HG02938 (cell line): ENCODE measurements around the gene WDR1.

Source experiments
- ATAC-seq: cut with Tn5 transposase; IDR thresholded peaks from one replicate; pipeline ENCODE4 v1.9.1; 2021; ENCODE audit warnings: mild to moderate bottlenecking, moderate library complexity; ENCODE audit not compliant: unreplicated experiment

The WDR1 gene

DNA sequence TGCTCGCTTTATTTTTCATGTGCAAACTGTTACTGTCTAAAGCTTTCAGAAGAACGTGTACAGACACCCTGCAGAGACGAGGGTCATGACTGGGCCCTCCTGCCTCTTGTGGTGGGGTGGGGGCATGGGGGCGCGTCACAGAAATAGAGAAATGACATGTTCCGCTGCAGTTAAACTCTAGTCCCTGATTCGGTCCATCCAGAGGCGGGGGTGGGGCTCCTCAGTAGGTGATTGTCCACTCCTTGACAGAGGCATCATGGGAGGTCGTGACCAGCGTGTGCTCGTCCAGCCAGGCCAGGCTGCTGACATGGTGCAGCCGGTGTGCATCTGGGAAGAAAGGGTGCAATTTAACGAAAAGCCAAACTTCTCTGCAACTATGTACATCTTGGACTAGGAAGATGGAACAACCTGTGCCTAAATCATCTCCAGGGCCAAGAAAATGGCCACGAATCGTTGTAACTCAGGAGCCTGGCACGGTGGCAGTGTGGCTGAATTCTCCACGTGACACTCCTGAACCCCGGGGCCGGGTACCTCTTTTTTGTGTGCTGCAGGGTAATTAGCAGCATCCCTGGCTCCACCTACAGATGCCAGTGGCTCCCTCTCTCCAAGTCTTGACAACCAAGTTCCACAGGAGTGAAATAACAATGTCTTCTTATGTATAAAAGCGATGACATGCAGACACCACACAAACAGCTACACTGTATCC is 41.3 kb downstream of the WDR1 start:
- no peak for ATAC-seq

DNA sequence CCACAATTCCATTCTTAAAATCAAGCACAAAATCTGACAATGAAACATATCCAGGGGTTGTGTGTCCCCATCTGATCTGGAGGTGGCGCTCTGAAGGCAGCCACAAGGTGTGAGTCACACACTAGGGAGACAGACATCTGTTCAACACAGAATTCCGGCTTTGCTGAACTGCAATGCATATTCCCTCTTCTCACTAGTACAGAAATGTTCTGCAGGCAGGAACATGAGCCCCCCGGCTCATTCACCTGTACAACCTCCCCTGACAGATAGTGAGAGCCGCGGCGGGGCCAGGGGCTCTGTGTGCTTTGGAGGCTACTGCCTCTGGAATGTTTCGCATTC is 41.9 kb downstream of the WDR1 start:
- no peak for ATAC-seq

DNA sequence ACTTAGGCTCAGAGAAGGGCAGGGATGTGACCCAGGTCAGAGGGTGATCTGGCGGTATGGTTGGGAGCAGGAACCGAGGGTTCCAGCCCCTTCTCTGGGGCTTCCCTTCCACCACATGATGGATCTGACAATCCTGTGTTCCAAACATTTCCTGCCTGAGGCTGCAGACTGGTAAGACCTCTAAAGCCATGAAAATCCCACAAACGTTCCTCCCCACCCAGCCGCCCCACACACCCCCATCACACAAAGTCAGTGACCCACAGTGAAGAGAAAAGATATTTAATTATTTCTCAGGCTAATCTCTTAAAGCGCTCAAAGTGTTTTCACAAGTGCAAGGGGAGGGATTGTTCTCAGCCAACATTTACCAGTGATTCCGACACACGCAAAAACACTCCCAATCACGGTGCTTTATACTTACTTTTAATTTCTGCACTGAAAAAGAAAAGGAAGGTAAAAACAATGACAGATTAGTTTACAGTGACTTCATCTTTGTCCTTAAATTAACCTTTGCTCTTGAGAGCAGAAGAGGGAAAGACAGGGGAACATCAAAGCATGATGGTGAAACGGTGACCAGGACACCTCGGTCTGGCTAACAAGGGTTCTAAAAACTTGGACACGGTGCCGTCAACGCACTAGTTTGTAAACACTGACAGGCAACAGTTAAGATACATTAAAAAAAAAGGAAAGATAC is 42.4 kb downstream of the WDR1 start:
- no peak for ATAC-seq

GRCh38 chr4:10072420-10073017 is 44.1 kb downstream of the WDR1 start:
- ATAC-seq = no peak

DNA sequence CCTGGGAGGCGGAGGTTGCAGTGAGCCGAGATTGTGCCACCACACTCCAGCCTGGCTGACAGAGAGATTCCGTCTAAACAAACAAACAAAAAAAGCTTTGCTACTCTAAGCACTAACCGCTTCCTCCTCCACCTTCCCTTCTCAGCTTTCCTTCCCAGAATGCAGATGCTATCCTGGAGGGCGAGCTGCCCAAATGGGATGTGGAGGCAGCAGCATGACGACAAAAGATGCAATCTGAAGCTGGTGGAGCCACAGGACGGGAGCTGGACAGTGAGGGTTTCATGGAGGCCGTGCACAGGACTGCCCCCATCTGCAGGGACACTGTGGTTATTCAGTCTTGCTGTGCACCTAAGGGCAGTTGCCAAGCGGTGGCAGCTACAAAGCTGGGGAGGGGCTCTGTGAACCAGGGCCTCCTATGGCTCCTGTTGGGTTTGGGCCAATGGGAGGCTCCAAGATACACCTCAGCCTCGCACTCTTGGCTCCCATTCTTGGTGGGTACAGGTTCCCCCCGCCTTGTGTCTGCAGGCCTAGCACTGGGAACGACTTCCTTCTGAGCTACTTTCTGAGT is 47.4 kb downstream of the WDR1 start:
- no peak for ATAC-seq

GRCh38 chr4:10066670-10067651 is 49.6 kb downstream of the WDR1 start:
- ATAC-seq = no peak

DNA sequence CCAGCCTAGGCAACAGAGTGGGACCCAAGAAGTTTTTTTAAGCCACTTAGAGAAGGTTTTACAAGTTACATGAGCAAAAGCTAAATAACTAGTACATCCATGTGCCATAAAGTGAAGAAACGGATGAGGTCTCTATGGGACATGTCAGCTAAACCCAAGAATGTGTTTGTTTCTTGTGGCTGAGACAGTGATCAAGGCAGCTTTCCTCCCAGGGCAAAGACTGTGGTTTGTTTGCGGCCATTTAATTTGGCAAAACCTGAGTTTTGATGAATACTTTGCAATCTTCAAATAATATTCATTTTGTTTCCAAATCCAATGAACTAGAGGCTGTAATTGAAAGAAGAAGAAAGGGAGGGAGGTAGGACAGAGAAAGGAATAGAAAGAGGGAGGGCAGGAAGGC is 50.4 kb downstream of the WDR1 start:
- ATAC-seq = no peak

GRCh38 chr4:10063544-10064300 is 52.9 kb downstream of the WDR1 start:
- ATAC-seq = no peak

GRCh38 chr4:10061650-10062415 is 54.8 kb downstream of the WDR1 start:
- ATAC-seq = no peak

DNA sequence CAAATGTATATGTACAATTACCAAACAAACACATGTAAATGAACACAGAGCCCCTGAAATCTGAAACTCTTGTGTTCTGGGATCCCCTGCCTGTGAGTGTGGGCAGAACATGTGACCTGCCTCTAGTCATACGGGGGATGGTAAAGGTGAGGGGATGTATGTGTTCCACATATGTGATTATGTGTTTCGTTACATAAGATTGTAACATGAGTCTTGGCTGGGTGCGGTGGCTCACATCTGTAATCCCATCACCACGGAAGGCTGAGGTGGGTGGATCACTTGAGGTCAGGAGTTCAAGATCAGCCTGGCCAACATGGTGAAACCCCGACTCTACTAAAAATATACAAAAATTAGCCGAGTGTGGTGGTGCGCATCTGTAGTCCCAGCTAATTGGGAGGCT is 58.2 kb downstream of the WDR1 start:
- ATAC-seq = no peak

DNA sequence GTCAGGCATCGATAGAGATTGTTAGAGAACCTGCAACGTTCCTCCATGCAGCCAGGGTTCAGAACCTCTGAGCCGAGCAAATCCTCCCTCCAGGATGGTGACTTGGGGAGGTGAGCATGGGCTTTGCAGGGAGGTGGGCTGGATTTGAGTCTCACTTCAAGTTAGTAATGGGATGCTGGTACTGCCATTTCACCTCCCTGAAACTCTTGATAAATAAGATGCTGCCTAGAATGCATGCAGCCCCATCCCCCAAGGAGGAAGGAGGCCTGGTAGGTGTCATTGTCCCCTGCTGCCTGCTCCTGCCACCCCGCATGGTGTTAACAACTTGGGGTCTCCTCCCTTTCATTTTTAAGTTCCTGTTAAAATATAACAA is 59.6 kb downstream of the WDR1 start:
- ATAC-seq = no peak

GRCh38 chr4:10056334-10057022 is 60.1 kb downstream of the WDR1 start:
- ATAC-seq = no peak

DNA sequence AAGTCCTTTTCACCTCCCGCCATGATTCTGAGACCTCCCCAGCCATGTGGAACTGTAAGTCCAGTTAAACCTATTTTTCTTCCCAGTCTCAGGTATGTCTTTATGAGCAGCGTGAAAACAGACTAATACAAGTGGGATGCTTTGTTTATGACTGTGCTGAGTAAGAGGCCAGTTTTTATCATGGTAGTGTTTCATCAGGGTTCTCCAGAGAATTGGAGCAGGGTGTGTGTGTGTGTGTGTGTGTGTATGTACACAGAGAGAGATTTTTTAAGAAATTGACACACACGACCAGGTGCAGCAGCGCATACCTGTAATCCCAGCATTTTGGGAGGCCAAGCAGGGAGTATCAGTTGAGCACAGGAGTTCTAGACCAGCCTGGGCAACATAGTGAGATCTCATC is 60.7 kb downstream of the WDR1 start:
- no peak for ATAC-seq

- no peak for ATAC-seq
These were observed 62.0 kb downstream of the WDR1 start for GRCh38 chr4:10054571-10055041.

DNA sequence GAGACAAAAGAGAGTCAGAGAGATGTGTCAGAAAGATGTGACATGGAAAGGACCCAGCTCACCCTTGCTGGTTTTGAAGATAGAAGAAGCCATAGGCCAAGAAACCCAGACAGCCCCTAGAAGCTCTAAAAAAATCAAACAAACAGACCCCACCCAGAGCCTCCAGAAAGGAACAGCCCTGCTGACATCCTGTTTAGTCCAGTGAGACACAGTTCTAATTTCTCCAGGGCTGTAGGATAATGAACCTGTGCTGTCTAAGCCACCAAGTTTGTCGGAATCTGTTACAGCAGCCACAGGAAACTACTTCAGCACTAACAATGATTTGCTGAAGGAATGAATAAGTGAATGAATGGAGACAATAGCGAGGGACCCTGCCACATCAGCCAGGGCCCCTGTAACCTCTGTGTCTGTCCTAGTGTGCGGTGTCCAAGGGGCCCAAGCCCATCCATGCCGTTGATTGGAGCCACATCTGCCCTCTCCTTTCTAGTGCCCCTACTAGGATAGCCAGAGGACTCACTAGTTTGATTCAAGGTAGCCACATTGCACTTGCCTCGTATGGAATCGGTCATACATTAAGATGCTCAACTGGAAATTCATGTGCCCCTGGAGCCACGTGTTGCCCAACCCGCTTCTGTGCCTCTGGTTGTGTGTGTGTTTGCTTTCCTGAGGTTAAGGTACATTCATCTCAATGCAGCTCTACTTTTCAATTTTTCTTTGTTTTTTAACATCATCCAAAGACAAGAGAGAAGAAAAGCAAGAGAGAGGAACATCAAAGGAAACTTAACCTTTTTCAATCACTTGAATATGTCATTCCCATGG is 62.8 kb downstream of the WDR1 start:
- no peak for ATAC-seq

- ATAC-seq = no peak
These were observed 65.0 kb downstream of the WDR1 start for GRCh38 chr4:10051517-10052135.

DNA sequence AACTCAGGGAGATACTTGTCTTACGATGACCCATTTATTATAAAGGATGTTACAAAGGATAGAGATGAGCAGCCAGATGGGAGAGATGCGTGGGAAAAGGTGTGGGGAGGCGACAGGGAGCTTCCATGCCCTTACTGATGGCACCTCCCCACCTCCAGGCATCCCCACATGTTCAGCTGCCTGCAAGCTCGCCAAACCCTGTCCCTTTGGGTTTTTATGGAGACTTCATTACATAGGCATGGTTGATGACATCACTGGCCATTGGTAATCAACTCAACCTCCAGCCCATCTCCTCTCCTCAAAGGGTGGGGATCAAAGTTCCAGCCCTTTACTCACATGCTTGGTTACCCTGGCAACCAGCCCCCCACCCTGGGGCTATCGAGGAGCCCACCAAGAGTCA is 65.9 kb downstream of the WDR1 start:
- ATAC-seq = no peak

DNA sequence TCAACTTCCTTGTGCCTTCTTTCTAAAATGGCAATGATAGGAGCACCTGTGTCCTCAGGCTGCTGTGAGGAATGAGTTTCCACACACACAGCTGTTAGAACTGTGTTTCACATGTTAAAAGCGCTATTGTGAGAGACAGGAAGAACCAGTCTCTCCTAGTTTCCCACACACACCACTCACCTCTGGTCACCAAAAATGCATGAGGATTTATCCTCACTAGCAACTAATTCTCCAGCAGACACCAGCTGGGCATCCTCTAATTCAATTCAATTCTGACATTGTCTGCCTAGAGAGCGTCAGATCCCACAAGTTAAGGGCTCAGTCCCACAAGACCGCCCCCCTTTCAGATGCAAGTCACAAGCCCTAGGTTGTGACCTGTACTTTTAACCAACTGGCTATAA is 66.3 kb downstream of the WDR1 start:
- no peak for ATAC-seq
